HepG2 (cell line): Measurements from ENCODE around the gene TTLL11. TPM values are rescaled to one million over a fixed set of nuclear protein-coding genes. Genes with fewer than 3 reads are reported as not detected.

ENCODE experiments used
- ATAC-seq: fragments of 200-7000 bp; cut with Tn5 transposase; 3 replicates; pipeline ENCODE4 v1.9.1; 2020; ENCODE audit warnings: mild to moderate bottlenecking, moderate library complexity
- BruUV-seq: library from RNA; stranded (reverse); fragments of 400-500 nt; replicated peaks from 2 replicates; lab custom pipeline; 2021; lab: Mats Ljungman, UMichigan
- CTCF ChIA-PET: fragments of 300-600 bp; formaldehyde crosslinking; extraction: SDS; loops from one replicate; lab custom pipeline; 2021; ENCODE audit warnings: low total read pairs, inconsistent platforms, low intra/inter-chr PET ratio; lab: Yijun Ruan, JAX
- POLR2A ChIA-PET: fragments of 350-600 bp; sonication (Branson Sonifier 250); formaldehyde crosslinking; loops from one replicate; lab custom pipeline; 2020; ENCODE audit warnings: antibody characterized with exemption, inconsistent platforms; lab: Yijun Ruan, JAX
- DNase-seq: peaks from one replicate; pipeline ENCODE4 v3.0.0-alpha.2; 2015; ENCODE audit warnings: low spot score
- FAIRE-seq: peaks from 3 replicates; lab custom pipeline; 2011; peaks lifted over from hg19 to GRCh38; lab: Jason Lieb, UNC
- H2AFZ ChIP-seq: one replicate; pipeline ENCODE4 v1.6.1; 2011; ENCODE audit warnings: low read length, inconsistent platforms
- H3K27ac ChIP-seq: fragments of 300-600 bp; 3 replicates; pipeline ENCODE4 v1.8.0; 2011; ENCODE audit warnings: mixed run types, mild to moderate bottlenecking, mixed read lengths, low read length, inconsistent platforms; ENCODE audit not compliant: insufficient read depth; ENCODE audit errors: extremely low read length
- H3K27me3 ChIP-seq, 2 experiments: fragments of 200-600 bp in 1 of 2; 2 replicates in 1 of 2; 3 replicates in 1 of 2; pipeline versions ENCODE4 v1.6.0 to v1.8.0; 2011; ENCODE audit warnings: low read length in 2 of 2, mild to moderate bottlenecking in 2 of 2, moderate library complexity in 2 of 2, inconsistent platforms in 1 of 2; ENCODE audit not compliant: insufficient read depth in 2 of 2, control insufficient read depth in 1 of 2
- H3K36me3 ChIP-seq, 2 experiments: fragments of 200-600 bp in 1 of 2; replicated peaks in 1 of 2; 2 replicates in 1 of 2; 3 replicates in 1 of 2; pipeline versions ENCODE4 v1.5.1 to v1.8.0; 2011; ENCODE audit warnings: low read length in 2 of 2, inconsistent platforms in 1 of 2; ENCODE audit not compliant: insufficient read depth in 2 of 2, control insufficient read depth in 1 of 2
- H3K4me1 ChIP-seq: 2 replicates; pipeline ENCODE4 v1.5.1; 2012; ENCODE audit warnings: low read length, inconsistent platforms; ENCODE audit not compliant: insufficient read depth
- H3K4me2 ChIP-seq: 2 replicates; pipeline ENCODE4 v1.6.0; 2011; ENCODE audit warnings: low read depth, low read length, inconsistent platforms
- H3K4me3 ChIP-seq, 3 experiments: fragments of 200-600 bp in 1 of 3; sonication (generic), shearing (Covaris generic) in 1 of 3; replicated peaks in 1 of 3; 2 replicates each; pipeline ENCODE4 v1.5.1; 2011 to 2016; ENCODE audit warnings: low read length in 3 of 3, inconsistent platforms in 2 of 3, low read depth in 2 of 3, mild to moderate bottlenecking in 2 of 3, control low read depth in 1 of 3, mixed read lengths in 1 of 3; ENCODE audit not compliant: insufficient read depth in 1 of 3
- H3K79me2 ChIP-seq: one replicate; pipeline ENCODE4 v1.6.1; 2011; ENCODE audit warnings: low read length, inconsistent platforms; ENCODE audit not compliant: insufficient read depth
- H3K9ac ChIP-seq: 2 replicates; pipeline ENCODE4 v1.6.0; 2011; ENCODE audit warnings: mild to moderate bottlenecking, low read depth, low read length, inconsistent platforms; ENCODE audit not compliant: insufficient read depth
- H3K9me3 ChIP-seq: 2 replicates; pipeline ENCODE4 v1.5.1; 2012; ENCODE audit warnings: mild to moderate bottlenecking, low read length
- H4K20me1 ChIP-seq: 2 replicates; pipeline ENCODE4 v1.6.0; 2011; ENCODE audit warnings: inconsistent platforms, mild to moderate bottlenecking, low read length, moderate library complexity; ENCODE audit not compliant: insufficient read depth
- ZNF589 ChIP-seq: sonication (generic); formaldehyde crosslinking; conservative IDR thresholded peaks from 2 replicates; pipeline ENCODE4 v1.8.0; 2022; ENCODE audit warnings: mild to moderate bottlenecking, moderate library complexity, missing genetic modification reagents
- WGBS: methylation state at CpG from one replicate; pipeline ENCODE4 v1.1.6; 2017; ENCODE audit warnings: low lambda C conversion rate; 5-methylcytosine and 5-hydroxymethylcytosine counted together
- in situ Hi-C: cut with HindIII; loops from 2 replicates; pipeline ENCODE4 v1.10.0; 2017; ENCODE audit warnings: low pct_unique_long_range_greater_than_20kb; ENCODE audit not compliant: extremely low pct_ligation_motif_present
- intact Hi-C: fragments of 100-400 bp; cut with micrococcal nuclease; formaldehyde crosslinking; loops from one replicate; pipeline ENCODE4 v1.10.0; 2022; ENCODE audit not compliant: unreplicated experiment
- polyA plus RNA-seq, 8 experiments: library from polyadenylated mRNA; depleted of rRNA in 3 of 8; stranded (reverse) in 7 of 8; unstranded in 1 of 8; fragments of >200 nt; fragmentation: Illumina TruSeq in 4 of 8; extraction: Trizol in 4 of 8; gene quantifications; 2 replicates each; pipeline versions ENCODE4 v1.2.1 to v1.2.3, GENCODE V29; 2011 to 2016; ENCODE audit warnings: low read depth in 4 of 8, missing spikeins in 1 of 8, mixed read lengths in 1 of 8; ENCODE audit not compliant: insufficient read depth in 1 of 8
- total RNA-seq, 5 experiments: library from RNA; depleted of rRNA; stranded (reverse); fragments of >200 nt; fragmentation: Illumina TruSeq; extraction: Trizol; gene quantifications; 2 replicates each; pipeline ENCODE4 v1.2.3, GENCODE V29; 2016; ENCODE audit warnings: low read depth in 1 of 5
- TF ChIP-seq, protein P1 (sequence below), 2 experiments: fragments of 450-650 bp in 1 of 2; sonication (generic) in 1 of 2; formaldehyde crosslinking in 1 of 2; IDR thresholded peaks; 2 replicates each; pipeline versions ENCODE4 v1.6.1 to v1.8.0; 2016 to 2022; ENCODE audit warnings: antibody characterized with exemption in 1 of 2, mild to moderate bottlenecking in 1 of 2, missing genetic modification reagents in 1 of 2

TTLL11 gene
- total and polyA plus RNA-seq, 2 of the 13 experiments (the other 11 are each of a cell fraction or from before 2014, with no cell fraction given): 4.5 to 5.2 TPM

DNA sequence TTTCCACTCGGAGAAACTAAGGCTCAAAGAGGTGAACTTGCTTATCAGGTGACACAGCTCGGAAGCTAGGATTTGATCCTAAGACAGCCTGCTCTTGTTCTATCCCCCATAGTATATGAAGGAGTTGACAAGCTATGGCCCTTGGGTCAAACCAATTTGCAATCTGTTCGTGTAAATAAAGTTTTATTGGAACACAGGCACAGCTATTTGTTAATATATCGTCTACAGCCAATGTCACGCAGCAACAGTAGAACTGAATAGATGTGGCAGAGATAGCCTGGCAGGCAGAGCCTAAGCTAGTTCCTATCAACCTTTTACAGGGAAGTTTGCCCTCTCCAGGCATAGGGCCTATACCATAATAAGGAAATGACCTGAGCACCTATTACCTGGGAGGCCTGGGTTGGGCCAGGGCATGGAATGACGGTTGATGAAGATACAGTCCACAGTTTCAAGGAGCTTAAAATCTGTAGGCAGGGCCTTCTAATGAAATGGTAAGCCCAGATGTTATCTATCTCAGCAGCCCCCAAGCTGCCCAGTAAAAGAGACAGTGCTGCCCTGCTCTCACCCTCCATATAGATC, 179.0 kb downstream of the TTLL11 start:
- H3K9me3 ChIP-seq: no peaks in the 10 kb centered on the region
- ChIA-PET CTCF (no interaction called here), POLR2A (no interaction called here)
- no peak for DNase-seq
- no peaks in the 10 kb centered on the region for H4K20me1 ChIP-seq
- 33% methylated on average over 5 of the region's 6 CpGs for WGBS
- no peak overlapping the region for H3K4me2 ChIP-seq
- intact Hi-C loops: no loop called here
- no peak for FAIRE-seq
- BruUV-seq: no TSS peak
- TF ChIP-seq, protein P1, sequence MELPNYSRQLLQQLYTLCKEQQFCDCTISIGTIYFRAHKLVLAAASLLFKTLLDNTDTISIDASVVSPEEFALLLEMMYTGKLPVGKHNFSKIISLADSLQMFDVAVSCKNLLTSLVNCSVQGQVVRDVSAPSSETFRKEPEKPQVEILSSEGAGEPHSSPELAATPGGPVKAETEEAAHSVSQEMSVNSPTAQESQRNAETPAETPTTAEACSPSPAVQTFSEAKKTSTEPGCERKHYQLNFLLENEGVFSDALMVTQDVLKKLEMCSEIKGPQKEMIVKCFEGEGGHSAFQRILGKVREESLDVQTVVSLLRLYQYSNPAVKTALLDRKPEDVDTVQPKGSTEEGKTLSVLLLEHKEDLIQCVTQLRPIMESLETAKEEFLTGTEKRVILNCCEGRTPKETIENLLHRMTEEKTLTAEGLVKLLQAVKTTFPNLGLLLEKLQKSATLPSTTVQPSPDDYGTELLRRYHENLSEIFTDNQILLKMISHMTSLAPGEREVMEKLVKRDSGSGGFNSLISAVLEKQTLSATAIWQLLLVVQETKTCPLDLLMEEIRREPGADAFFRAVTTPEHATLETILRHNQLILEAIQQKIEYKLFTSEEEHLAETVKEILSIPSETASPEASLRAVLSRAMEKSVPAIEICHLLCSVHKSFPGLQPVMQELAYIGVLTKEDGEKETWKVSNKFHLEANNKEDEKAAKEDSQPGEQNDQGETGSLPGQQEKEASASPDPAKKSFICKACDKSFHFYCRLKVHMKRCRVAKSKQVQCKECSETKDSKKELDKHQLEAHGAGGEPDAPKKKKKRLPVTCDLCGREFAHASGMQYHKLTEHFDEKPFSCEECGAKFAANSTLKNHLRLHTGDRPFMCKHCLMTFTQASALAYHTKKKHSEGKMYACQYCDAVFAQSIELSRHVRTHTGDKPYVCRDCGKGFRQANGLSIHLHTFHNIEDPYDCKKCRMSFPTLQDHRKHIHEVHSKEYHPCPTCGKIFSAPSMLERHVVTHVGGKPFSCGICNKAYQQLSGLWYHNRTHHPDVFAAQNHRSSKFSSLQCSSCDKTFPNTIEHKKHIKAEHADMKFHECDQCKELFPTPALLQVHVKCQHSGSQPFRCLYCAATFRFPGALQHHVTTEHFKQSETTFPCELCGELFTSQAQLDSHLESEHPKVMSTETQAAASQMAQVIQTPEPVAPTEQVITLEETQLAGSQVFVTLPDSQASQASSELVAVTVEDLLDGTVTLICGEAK (IDR thresholded peaks at IDR 0.05): no peak
- TF ChIP-seq, protein P1 (CRISPR knock-in tag; IDR thresholded peaks at IDR 0.05): peak; percentile 68
- TF ChIP-seq ZNF589 (CRISPR knock-in tag): no peak
- no peaks in the 10 kb centered on the region for H3K4me1 ChIP-seq
- H3K36me3 ChIP-seq: no peaks in the 10 kb centered on the region
- H3K27me3 ChIP-seq: no peaks in the 10 kb centered on the region
- no peaks in the 10 kb centered on the region for H3K79me2 ChIP-seq
- H3K27ac ChIP-seq: no peak overlapping the region
- H3K9ac ChIP-seq: no peak overlapping the region
- in situ Hi-C loops: no loop called here
- no peak overlapping the region for H3K4me3 ChIP-seq
- H2AFZ ChIP-seq: no peak overlapping the region
- no peak for ATAC-seq
